COLO668 (cell line): Measurements from ENCODE around the gene SGPP2.
"Not testable (repeated sequence)": the region's sequence is repeated elsewhere in the genome, so short reads cannot be mapped to it uniquely, and the experiment has no call there.

Experiments
- DNase-seq: peaks from one replicate; lab custom pipeline; 2025; ENCODE audit not compliant: unreplicated experiment; lab: John Stamatoyannopoulos, UW

SGPP2 gene

GRCh38 chr2:222424729-222425671, 657 bp downstream of the SGPP2 start:
- peak; percentile 71 for DNase-seq

- no peak for DNase-seq
These were observed 3.4 kb downstream of the SGPP2 start for GRCh38 chr2:222427646-222428301.

GRCh38 chr2:222430071-222430470, 5.7 kb downstream of the SGPP2 start:
- no peak for DNase-seq

GRCh38 chr2:222430681-222431080, 6.3 kb downstream of the SGPP2 start:
- no peak for DNase-seq

GRCh38 chr2:222431869-222432268, 7.5 kb downstream of the SGPP2 start:
- no peak for DNase-seq

GRCh38 chr2:222433332-222434173, 9.2 kb downstream of the SGPP2 start:
- peak; percentile 82 for DNase-seq

- no peak for DNase-seq
These were observed 9.9 kb downstream of the SGPP2 start for GRCh38 chr2:222434204-222434603.

- DNase-seq, result not testable (repeated sequence)
These were observed 11.2 kb downstream of the SGPP2 start for GRCh38 chr2:222435400-222436039.

- no peak for DNase-seq
These were observed 11.7 kb downstream of the SGPP2 start for GRCh38 chr2:222436040-222436413.

- DNase-seq, result no peak
These were observed 15.3 kb downstream of the SGPP2 start for GRCh38 chr2:222439692-222440091.

- peak; percentile 15 for DNase-seq
These were observed 16.5 kb downstream of the SGPP2 start for GRCh38 chr2:222440673-222441422.

GRCh38 chr2:222442665-222443064, 18.3 kb downstream of the SGPP2 start:
- no peak for DNase-seq

- DNase-seq, result no peak
These were observed 20.9 kb downstream of the SGPP2 start for GRCh38 chr2:222445227-222445626.

- DNase-seq, result no peak
These were observed 22.8 kb downstream of the SGPP2 start for GRCh38 chr2:222447131-222447530.

GRCh38 chr2:222448748-222449181, 24.4 kb downstream of the SGPP2 start:
- DNase-seq, result no peak

- DNase-seq, result no peak
These were observed 25.7 kb downstream of the SGPP2 start for GRCh38 chr2:222450021-222450420.

- DNase-seq, result no peak
These were observed 26.9 kb downstream of the SGPP2 start for GRCh38 chr2:222451224-222451674.

- no peak for DNase-seq
These were observed 28.1 kb downstream of the SGPP2 start for GRCh38 chr2:222452422-222452950.

GRCh38 chr2:222456479-222457077, 32.2 kb downstream of the SGPP2 start:
- no peak for DNase-seq
